Stimulated activated CD8-positive, alpha-beta memory T cell treated with anti-CD3 and anti-CD28 coated beads, Interleukin-12 subunit alpha, Interleukin-12 subunit beta, amount 100 ng/mL, for 24 hours (primary cell): ENCODE data around the gene MAGI2.

ENCODE experiments used
- DNase-seq: peaks from one replicate; pipeline ENCODE4 v3.0.0-alpha.2; 2020; ENCODE audit errors: extremely low read depth

The MAGI2 gene

DNA sequence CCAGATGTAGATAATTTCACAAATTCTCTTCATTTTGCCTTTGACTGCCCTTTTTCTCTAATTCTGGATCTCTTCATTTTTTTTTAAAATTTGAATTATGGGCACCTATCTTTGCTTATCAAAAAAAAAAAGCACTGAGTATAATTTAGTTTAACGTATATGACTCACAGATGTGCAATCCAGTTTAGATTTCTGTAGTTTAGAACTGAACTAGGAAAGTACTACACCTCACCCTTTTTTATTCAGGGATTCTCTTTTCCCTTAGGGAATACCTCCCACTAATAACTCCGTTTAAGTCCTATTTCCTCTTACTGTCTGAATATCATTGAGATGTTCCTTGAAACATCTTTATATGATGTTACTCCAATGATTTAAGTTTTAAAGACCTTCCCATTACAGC is 665.0 kb downstream of the MAGI2 start:
- no peak for DNase-seq

DNA sequence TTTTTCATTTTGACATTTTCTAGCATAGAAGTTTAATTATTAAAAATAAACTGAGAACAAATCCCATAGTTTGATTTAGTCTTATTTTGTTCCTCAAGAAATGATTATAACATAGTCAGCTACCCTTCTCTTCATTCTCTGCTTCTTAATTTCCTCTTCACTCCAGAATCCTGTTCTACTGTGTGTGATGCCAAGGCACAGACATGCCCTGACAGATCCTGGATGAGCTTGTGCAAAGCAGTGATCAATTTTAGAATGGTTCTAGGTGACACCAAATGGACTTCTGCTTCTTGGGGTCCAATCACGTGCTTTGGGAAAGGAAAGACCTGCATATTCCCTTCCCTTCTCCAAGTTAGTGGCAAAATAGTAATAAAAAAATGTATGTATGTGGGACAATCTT is 665.6 kb downstream of the MAGI2 start:
- DNase-seq: no peak

DNA sequence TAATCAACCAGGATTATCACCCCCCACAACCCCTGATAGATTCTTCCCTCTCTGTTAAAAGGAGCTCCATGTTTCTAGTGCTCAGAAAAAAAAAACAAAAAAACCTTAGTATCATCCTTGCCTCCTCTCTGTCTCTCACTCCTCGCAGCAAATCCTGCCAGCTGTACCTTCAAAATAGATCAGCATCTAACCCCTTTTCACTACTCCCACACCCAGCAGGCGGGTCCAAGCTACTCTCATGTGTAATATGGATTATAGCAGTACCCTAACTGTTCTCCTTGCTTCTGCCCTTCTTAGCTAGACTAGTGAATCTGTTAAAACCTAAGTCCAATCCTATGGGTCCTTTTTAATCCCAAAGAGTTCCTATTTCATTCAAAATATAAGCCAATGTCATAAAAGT is 667.4 kb downstream of the MAGI2 start:
- no peak for DNase-seq

DNA sequence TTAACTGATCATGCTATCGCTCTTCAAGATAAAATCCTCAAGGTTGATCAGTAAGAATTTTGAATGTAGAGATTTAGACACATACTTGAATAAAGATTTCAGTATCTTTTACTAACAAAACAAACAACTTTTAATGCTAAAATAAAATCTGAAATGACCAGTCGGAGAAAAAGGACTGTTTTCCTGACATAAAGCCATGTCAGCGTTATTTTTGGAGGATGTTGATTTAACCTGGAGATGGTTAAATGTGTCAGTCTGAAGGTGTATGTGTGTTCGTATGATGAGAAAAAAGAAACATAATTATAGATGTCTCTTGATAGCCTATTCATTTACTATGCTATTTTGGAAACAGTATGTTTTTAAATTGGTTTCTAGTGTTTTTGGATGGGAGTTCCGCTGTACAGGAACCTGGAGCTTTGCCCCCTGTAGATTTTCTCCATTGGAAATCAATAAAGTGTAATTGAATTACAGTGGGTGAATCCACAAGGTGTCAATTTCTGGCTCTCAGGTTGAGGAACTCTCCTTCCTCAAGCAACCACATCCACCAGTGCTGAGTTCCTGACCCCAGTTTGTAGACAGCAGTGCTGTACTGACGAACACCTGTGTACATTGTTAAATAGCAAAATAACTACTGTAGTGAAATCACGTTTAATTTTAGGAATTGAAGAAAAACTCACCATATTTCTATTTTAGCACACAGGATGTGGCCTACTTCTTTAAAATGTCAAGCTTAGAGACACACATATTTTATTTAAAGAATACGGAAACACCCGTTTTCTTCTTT is 670.1 kb downstream of the MAGI2 start:
- no peak for DNase-seq

DNA sequence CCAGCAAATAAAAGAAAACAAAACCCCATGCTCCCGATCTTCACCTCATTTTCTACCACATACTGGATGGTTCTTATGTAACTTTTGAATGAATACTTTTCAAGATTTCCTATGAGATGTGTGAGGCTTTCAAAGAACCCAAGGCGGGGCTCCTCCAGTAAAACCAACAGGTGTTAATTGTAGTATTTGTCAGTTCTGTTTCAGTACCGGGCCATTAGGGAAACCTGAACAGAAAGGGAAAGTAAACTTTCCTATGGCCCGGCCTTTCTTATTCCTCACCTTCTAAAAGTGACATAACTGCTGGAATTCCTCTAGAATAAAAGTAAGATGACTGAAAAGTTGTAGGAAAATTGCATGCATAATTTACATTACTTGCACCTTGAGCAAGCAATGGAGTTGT is 672.9 kb downstream of the MAGI2 start:
- DNase-seq: no peak

DNA sequence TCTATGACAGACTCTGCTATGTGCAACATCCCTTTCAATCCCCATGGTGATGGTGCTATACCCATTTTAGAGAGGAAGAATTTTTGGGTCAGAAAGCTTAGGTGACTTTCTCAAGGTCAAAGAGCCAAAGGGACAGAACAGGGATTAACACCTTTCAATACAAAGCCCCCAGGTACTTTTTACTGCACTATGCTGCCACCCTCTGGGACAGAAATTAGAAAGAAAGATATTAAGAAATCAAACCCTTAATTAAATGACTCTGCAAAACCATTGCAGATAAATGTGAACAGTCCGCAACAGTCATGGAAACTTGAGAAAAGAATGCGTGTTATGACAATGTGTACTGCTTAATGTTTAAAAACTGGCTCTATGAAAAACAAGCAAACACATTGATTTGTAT is 673.7 kb downstream of the MAGI2 start:
- no peak for DNase-seq

DNA sequence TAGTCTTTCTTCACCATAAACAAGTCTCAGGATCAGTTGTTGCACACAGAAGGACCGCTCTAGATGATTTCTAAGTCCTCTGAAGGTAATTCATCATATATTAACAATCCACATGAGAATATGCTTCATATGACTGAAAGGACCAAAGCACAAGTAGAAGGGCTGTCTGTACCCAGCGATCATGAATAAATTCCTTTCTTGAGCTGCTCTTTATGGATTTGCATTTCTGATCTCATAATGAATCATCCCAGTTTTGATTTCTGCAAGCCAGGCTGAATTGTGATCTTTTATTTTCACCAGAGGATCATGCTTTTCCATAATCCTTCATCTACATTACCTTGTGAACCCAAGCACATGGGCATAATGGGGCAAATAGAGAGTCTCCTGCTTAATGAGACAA is 675.6 kb downstream of the MAGI2 start:
- no peak for DNase-seq

DNA sequence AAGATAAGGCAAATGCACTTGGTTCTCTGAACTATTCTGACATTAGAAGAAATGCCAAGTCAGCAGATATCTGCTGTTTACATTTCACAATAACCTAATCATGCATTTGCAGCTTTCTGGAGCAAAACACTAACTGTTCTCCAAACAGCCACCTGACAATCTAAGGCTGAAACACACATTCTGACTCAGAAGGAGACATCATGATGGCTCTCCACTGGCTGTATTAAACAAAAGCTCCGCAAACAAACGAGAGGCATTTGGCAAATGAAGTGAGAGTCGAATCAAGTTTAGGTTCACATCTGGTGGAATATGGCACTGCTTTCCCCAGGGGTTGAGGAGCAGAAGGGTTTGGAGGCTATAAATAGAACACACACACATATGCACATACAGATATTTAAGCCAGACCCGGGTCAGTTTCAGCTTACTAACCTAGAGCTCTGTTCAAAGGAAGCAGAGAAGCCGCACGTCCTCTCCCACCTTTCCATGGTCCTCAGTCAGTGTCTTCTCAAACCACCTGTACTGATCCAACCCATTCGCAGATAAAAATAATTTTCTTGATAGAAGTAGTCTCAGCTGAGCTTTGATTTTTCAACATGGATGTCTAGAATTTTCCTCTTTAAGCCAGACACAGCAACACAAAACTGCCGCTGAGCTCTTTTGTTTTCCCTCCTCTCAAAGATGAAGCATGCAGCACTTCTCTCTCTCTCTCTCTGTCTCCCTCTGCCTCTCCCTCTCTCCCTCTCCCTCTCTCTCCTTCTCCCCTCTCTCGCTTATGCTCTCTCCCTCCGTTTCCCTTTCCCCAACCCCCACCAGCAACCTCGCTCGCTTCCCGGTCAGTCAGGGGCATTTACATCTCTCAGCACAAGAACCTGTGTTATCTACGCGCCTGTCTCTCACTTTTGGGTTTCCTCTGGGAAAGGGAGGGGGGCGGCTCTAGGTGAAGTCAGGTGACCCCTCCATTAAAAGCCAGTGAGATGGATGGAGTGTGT is 682.8 kb downstream of the MAGI2 start:
- DNase-seq: no peak

DNA sequence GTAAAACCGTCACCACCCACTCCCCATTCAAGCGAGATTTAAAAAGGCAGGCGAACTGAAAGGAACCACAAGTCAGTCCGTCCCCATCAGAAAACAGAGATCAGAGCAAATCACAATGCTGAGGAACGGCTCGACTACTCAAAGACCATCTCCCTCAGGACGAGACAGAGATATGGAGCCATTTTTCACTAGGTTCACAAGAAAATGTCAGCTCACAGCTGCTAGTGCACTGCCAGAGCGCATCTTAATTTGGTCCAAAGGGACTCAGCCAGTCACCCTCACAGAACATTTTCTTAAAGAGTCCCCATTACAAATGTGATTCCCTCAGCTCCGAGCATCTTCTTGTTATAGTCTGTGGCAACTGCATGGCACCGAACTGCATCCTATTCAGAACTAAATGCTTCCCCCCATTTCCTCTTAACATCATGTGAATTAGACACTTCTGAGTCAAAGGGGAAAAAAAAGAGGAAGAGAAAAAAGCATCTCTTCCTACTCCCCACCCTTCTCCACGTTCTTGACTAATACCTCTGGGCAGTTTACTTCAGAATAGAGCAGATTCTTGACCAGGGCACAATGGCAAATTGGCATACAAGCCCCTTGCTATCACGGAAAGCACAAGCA is 683.9 kb downstream of the MAGI2 start:
- no peak for DNase-seq

DNA sequence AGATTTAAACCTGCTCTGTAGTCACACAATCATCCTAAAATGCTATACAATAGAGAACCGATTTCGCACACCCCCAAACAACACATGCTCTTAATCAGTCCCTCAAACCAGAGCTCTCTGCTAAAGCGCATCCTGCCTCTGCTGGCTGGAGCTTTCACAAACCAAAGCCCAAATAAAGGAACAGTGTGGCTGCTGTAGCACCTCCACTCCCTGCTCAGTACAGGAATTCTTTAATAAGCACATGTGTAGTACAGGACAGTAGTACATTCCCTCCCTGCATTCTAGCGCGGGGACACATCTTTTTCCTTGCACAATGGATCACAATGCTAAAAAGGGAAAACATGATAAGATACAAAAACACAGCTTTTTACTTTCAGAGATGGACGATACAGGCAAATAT is 684.6 kb downstream of the MAGI2 start:
- no peak for DNase-seq

DNA sequence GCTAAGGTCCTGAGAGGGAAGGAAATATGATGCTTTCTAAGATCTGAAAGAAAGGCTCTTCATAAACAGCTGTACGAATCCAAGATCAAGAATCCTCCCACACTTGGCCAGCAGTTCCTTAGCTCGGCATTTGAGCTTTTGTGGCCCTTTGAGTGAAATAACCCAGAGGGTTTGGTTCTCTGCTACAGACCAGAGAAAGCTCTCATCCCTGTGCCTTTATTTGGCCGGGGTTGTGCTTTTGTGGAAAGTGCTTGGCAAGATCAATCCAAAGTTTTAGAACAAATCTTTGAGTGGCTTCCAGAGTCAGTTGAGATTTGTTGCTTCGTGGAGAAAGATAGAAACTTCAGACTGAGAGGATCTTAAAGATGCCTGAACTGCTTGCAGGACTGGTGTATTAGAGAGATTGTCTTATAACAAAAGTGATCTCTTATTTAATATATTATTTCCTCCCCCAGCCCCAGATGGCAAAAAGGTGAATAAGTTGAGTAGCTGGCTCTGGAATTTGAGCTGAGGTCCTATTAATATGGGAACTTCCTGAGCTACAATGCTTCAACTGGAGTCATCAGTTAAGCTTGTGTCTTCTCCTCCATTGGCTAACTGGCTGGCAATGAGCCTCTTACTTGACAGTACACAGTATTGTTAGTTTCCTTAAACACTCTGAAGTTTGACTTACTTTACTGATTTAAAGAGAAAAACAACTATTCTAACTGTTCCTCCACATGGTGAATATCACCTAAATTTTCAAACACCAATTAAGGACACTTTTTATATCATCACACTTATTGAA is 687.3 kb downstream of the MAGI2 start:
- no peak for DNase-seq

DNA sequence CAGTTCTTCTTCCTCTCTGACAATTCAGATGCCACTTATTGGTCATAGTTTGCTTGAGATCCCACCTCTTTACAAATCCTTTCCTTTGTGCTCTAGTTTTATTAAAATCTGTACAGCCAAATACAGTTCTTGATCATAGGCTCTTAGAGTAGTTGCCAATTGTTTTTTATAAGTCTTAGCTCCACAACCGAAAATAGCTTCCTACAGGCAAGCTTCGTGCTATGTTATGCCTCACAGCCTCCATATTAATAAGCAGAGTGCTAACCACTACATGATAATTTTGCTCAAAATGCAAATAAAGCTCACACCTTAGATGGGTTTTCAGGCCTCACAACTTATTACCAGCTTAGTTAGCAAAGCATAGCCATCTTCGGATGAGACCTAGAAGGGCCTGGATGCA is 688.9 kb downstream of the MAGI2 start:
- no peak for DNase-seq

DNA sequence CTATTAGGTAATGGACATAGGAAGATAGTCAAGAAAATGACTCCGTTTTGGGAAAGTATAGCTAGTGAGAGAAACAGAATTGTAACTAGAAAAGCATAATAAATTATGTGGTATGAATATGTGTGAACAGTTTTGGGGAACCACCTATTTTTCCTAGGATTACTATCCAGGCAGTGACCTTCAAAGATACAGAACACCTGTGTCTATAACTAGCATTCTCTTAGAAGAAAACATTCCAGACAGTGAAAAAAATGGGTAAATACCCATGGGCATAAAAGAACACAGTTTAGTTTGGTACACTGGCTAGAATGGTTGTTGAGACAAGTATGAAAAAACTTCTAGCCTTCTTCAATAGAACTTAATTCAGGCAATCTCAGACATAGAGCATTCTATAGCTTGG is 690.8 kb downstream of the MAGI2 start:
- DNase-seq: no peak

DNA sequence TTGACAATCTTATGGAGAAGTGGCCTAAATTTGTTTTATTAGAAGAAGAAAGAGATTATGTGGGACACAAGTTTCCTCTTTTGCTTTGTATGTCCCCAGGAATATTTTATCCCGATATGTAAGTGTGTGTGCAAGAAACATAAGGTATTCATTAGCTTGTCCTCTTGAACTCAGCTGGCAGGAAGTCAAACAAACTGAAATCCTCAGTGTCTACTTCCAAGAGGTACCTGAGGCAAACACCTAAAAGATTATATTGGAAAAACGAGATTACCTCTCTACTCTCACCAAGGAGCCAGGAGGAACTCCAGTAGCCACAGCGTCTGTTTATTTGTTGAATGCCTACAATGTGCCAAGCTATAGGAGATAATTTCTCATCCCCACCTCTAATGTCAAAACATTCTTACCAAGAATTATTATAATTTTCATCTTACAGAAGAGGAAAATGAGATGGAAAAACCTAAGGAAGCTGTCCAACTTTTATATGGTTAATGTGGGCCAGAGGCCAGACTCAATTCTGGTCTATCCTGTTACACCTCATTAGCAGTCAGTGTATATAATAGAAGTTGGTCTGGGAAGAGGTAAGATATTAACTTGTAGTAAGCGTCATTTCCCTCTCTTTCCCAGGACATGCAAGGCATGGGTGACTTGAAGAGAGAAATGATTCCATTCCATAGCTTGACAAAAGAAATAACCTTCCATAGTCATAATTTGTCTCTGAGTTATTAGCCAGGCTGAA is 692.7 kb downstream of the MAGI2 start:
- no peak for DNase-seq

DNA sequence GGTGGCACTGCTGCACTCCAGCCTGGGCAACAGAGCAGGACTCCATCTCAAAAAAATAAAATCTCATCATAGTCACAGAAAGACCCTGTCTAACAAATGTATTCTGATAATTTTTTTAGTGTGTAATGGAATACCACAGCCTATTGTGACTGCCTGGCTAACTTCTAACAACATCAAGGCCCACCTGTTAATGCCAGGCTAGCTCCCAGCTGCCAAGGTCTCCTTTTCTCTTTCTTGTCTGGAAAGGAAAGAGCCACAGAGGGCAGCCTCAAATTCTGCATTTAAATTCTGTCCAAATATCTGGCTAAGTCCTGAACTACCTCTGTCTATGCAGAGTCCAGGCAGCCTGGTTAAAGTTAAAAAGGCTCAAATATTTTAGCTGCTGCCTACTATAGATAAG is 700.9 kb downstream of the MAGI2 start:
- DNase-seq: no peak

DNA sequence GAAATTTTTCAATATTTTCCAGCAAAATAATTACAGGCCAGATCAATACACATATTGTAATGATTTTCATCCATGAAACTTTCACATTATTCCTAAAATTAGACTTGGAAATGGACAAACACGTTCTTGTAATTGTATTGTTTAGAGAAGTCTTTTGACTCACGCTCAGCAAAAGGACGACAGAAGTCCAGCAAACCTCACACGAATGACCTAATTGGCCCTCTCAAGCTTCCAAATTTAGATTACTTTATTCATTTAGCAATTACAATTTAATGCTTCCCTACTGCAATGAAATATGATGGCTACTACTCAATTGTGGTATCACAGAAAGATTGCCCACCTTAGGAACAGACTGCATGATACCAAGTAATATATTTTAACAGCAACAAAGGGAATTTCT is 702.2 kb downstream of the MAGI2 start:
- no peak for DNase-seq

DNA sequence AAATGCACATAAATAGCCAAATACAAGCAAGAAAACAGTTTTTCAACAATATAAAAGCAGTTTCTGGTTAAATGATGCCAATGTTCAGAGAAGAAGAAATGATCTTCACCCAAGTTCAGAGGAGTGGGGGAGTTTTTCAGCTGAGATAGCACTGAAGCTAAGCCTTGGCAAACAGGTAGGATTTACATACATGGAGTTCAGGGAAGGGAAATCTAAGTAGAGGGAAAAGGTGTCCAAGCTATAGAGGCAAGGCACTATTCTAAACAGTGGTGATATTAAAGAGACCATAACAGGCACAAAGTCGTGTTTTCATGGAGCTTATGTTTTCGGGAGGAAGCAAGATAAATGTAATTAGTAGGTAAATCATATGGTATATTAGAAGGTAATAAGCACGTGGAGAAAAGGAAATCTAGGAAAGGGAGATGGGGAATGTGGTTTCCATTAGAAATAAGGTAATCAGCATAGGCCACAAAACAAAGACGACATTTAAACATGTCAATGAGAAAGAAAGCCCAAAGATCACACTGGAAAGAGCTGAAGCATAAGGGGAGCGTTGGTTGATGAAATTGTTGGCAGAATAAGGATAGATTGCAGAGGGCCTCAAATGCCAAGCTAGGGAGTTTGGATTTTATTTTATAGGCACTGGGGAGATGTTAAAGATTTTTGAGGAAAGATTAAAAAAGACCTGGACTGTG is 704.3 kb downstream of the MAGI2 start:
- DNase-seq: no peak

DNA sequence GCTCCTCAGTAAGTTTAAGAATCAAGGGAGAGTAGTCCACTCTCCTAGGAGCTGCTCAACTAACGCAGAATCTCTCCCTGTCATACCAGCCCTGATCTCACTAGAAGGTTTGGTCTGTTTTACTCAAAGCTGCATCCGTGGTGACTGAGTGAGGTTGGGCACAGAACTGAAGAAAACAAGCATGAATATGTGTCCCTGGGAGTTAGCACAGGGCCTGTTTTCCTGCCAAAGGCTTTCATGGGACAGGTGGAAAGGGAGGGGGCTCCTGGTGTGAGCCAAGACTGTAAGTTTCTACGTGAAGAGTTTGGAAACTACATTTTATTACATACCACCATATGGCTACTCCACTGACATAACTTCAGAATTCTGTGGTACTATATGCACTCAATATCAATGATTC is 705.9 kb downstream of the MAGI2 start:
- DNase-seq: no peak

DNA sequence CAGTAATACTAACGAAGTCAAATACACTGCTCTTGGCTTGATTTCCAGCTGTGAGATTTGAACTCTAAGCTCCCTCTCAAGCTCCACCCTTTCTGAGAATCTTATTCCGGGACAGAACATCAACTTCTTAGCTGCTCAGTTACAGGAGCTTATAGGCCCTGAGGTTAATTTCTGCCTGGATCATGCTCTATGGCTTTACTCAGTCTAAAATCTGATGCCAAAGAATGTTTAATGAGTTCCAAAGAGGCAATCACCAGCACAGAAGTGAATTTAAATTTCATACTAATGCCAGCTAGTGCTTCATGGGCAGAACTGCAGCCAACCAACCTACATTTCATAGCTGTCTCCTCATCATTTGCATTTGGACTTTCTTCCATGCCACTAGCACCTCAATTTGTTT is 707.2 kb downstream of the MAGI2 start:
- DNase-seq: no peak

DNA sequence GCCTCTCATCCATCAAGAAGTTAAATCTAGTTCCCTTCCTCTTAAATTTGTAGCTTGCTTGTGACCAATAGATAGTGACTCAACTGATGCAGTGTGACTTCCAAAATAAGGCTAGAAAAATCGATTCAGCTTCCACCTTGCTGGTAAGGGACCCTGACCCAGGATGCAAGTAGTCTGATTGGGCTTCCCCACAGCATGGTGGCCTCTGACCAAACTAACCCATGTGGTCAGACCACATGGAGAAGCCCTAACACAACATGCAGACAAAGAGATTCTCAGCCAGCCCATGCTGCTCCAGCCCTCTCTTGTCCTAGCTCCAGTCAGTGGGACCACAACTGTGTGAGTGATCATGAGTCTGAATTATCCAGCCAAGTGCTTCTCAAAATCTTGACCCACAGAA is 710.8 kb downstream of the MAGI2 start:
- no peak for DNase-seq
